ENCODE data around the gene SUPV3L1.

SUPV3L1 gene

GRCh38 chr10:69239816-69240434 is 59.9 kb downstream of the SUPV3L1 start:
- no peak for TF ChIP-seq CTCF (IDR thresholded peaks at IDR 0.05; ENCODE audit: insufficient read depth, missing control alignments)
- DNase-seq (ENCODE audit: insufficient read length, low spot score) = no peak
- no peak for FAIRE-seq

GRCh38 chr10:69240455-69240854 is 60.4 kb downstream of the SUPV3L1 start:
- FAIRE-seq = no peak
- no peak for DNase-seq (ENCODE audit: insufficient read length, low spot score)
- no peak for TF ChIP-seq CTCF (IDR thresholded peaks at IDR 0.05; ENCODE audit: insufficient read depth, missing control alignments)

GRCh38 chr10:69241575-69241974 is 61.5 kb downstream of the SUPV3L1 start:
- TF ChIP-seq CTCF (IDR thresholded peaks at IDR 0.05; ENCODE audit: insufficient read depth, missing control alignments) = no peak
- FAIRE-seq = no peak
- DNase-seq (ENCODE audit: insufficient read length, low spot score) = no peak

- DNase-seq (ENCODE audit: insufficient read length, low spot score) (no peak), FAIRE-seq (no peak)
- TF ChIP-seq CTCF (IDR thresholded peaks at IDR 0.05; ENCODE audit: insufficient read depth, missing control alignments) = no peak
These were observed 62.2 kb downstream of the SUPV3L1 start for GRCh38 chr10:69242040-69242851.

GRCh38 chr10:69242852-69243212 is 62.8 kb downstream of the SUPV3L1 start:
- TF ChIP-seq CTCF (IDR thresholded peaks at IDR 0.05; ENCODE audit: insufficient read depth, missing control alignments) = no peak
- no peak for FAIRE-seq
- no peak for DNase-seq (ENCODE audit: insufficient read length, low spot score)

GRCh38 chr10:69243817-69244216 is 63.8 kb downstream of the SUPV3L1 start:
- FAIRE-seq = no peak

More at GRCh38 chr10:69243817-69244216, 63.8 kb downstream of the SUPV3L1 start:
- no peak for DNase-seq (ENCODE audit: insufficient read length, low spot score)
- no peak for TF ChIP-seq CTCF (IDR thresholded peaks at IDR 0.05; ENCODE audit: insufficient read depth, missing control alignments)
